Measurements from ENCODE around the gene RASA3.

The RASA3 gene

GRCh38 chr13:114095486-114095885 is 36.9 kb downstream of the RASA3 start:
- Histone ChIP-seq H3K4me3 (no peak overlapping the region), H3K27ac (no peak overlapping the region)
- DNase-seq (ENCODE audit: low spot score): no peak
- no peak for TF ChIP-seq CTCF (IDR thresholded peaks at IDR 0.05)

GRCh38 chr13:114093118-114093517 is 39.3 kb downstream of the RASA3 start:
- no peak for DNase-seq (ENCODE audit: low spot score)
- Histone ChIP-seq H3K4me3 (no peak overlapping the region), H3K27ac (no peak overlapping the region)
- no peak for TF ChIP-seq CTCF (IDR thresholded peaks at IDR 0.05)

- TF ChIP-seq CTCF (IDR thresholded peaks at IDR 0.05): no peak
- DNase-seq (ENCODE audit: low spot score): no peak
- Histone ChIP-seq H3K27ac (no peak overlapping the region), H3K4me3 (no peak overlapping the region)
Measured at GRCh38 chr13:114092468-114092867, 40.0 kb downstream of the RASA3 start.

GRCh38 chr13:114090476-114090875 is 41.9 kb downstream of the RASA3 start:
- H3K4me3 ChIP-seq: no peak overlapping the region
- DNase-seq (ENCODE audit: low spot score): no peak
- H3K27ac ChIP-seq: no peak overlapping the region
- no peak for TF ChIP-seq CTCF (IDR thresholded peaks at IDR 0.05)

- DNase-seq (ENCODE audit: low spot score): no peak
- Histone ChIP-seq H3K4me3 (no peak overlapping the region), H3K27ac (no peak overlapping the region)
- TF ChIP-seq CTCF (IDR thresholded peaks at IDR 0.05): no peak
Measured at GRCh38 chr13:114089751-114090400, 42.5 kb downstream of the RASA3 start.

GRCh38 chr13:114089341-114089740 is 43.1 kb downstream of the RASA3 start:
- no peak overlapping the region for H3K4me3 ChIP-seq
- no peak overlapping the region for H3K27ac ChIP-seq
- TF ChIP-seq CTCF (IDR thresholded peaks at IDR 0.05): no peak
- DNase-seq (ENCODE audit: low spot score): no peak

- H3K27ac ChIP-seq: no peak overlapping the region
- no peak overlapping the region for H3K4me3 ChIP-seq
- DNase-seq (ENCODE audit: low spot score): no peak
- no peak for TF ChIP-seq CTCF (IDR thresholded peaks at IDR 0.05)
Measured at GRCh38 chr13:114088863-114089262, 43.6 kb downstream of the RASA3 start.
